MCF 10A (cell line): ENCODE data around the gene GPR31. TPM values are rescaled to one million over a fixed set of nuclear protein-coding genes. Genes with fewer than 3 reads are reported as not detected.

ENCODE experiments used
- BruUV-seq: library from RNA; stranded (reverse); fragments of 400-500 nt; replicated peaks from 2 replicates; lab custom pipeline; 2021; lab: Mats Ljungman, UMichigan
- CTCF ChIA-PET: fragments of 300-600 bp; sonication (Branson Sonifier 250); formaldehyde crosslinking; extraction: SDS; loops from one replicate; lab custom pipeline; 2021; ENCODE audit warnings: antibody characterized with exemption, inconsistent platforms; lab: Yijun Ruan, JAX
- POLR2A ChIA-PET: fragments of 300-600, 350-650 bp; sonication (Branson Sonifier 250); formaldehyde crosslinking; extraction: SDS; loops from one replicate; lab custom pipeline; 2020; ENCODE audit warnings: antibody characterized with exemption, inconsistent platforms; lab: Yijun Ruan, JAX
- DNase-seq: peaks from one replicate; pipeline ENCODE4 v3.0.0-alpha.2; 2018; ENCODE audit not compliant: unreplicated experiment
- H3K27ac Mint-ChIP-seq: one replicate; pipeline ENCODE4 v1.8.0; 2022; ENCODE audit warnings: mild to moderate bottlenecking, low read depth, mixed read lengths; ENCODE audit not compliant: unreplicated experiment
- H3K27me3 Mint-ChIP-seq: one replicate; pipeline ENCODE4 v1.8.0; 2022; ENCODE audit warnings: mixed read lengths; ENCODE audit not compliant: insufficient read depth, unreplicated experiment
- H3K36me3 Mint-ChIP-seq: one replicate; pipeline ENCODE4 v1.8.0; 2022; ENCODE audit warnings: mild to moderate bottlenecking, moderate library complexity, mixed read lengths; ENCODE audit not compliant: insufficient read depth, unreplicated experiment
- H3K4me1 Mint-ChIP-seq: one replicate; pipeline ENCODE4 v1.8.0; 2022; ENCODE audit warnings: mixed read lengths; ENCODE audit not compliant: insufficient read depth, unreplicated experiment
- H3K4me3 Mint-ChIP-seq: one replicate; pipeline ENCODE4 v1.8.0; 2022; ENCODE audit warnings: mild to moderate bottlenecking, moderate library complexity, mixed read lengths; ENCODE audit not compliant: unreplicated experiment
- H3K9me3 Mint-ChIP-seq: one replicate; pipeline ENCODE4 v1.8.0; 2022; ENCODE audit warnings: mixed read lengths; ENCODE audit not compliant: unreplicated experiment
- CTCF ChIP-seq: fragments of 200-600 bp; IDR thresholded peaks from one replicate; pipeline ENCODE4 v1.8.0; 2022; ENCODE audit warnings: antibody characterized with exemption, mild to moderate bottlenecking; ENCODE audit not compliant: unreplicated experiment
- intact Hi-C: fragments of 100-400 bp; cut with micrococcal nuclease; formaldehyde crosslinking; loops from 2 replicates; pipeline ENCODE4 v1.14.1; 2022
- total RNA-seq: library from RNA; stranded (reverse); gene quantifications from 2 replicates; pipeline ENCODE4 v1.2.3, GENCODE V29; 2022

Gene GPR31
- total RNA-seq, 1 experiment from 2014 or later, result not detected

DNA sequence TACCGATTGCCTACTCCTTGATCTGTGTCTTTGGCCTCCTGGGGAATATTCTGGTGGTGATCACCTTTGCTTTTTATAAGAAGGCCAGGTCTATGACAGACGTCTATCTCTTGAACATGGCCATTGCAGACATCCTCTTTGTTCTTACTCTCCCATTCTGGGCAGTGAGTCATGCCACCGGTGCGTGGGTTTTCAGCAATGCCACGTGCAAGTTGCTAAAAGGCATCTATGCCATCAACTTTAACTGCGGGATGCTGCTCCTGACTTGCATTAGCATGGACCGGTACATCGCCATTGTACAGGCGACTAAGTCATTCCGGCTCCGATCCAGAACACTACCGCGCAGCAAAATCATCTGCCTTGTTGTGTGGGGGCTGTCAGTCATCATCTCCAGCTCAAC is 21.4 kb downstream of the GPR31 start:
- H3K27me3 Mint-ChIP-seq, result peaks cover 50% of the 10 kb centered on the region
- no peaks in the 10 kb centered on the region for H3K36me3 Mint-ChIP-seq
- ChIA-PET POLR2A (interaction anchor here (0.7 kb wide), 1 partner anchor 13 kb away, joined by 4 read pairs; no protein-coding TSS in a partner anchor), CTCF (interaction anchor here (1.7 kb wide), 1 partner anchor 13 kb away, joined by 8 read pairs; the partner anchor contains the start of gene CCR6)
- H3K4me3 Mint-ChIP-seq, result no peak overlapping the region
- no peak overlapping the region for H3K27ac Mint-ChIP-seq
- no peak for TF ChIP-seq CTCF
- no peaks in the 10 kb centered on the region for H3K9me3 Mint-ChIP-seq
- intact Hi-C loops, result no loop called here
- no peaks in the 10 kb centered on the region for H3K4me1 Mint-ChIP-seq
- peak; percentile 10 for DNase-seq
- BruUV-seq, result no TSS peak

GRCh38 chr6:167134448-167135328 is 23.1 kb downstream of the GPR31 start:
- peaks cover 43% of the 10 kb centered on the region for H3K27me3 Mint-ChIP-seq

GRCh38 chr6:167130712-167131684 is 26.8 kb downstream of the GPR31 start:
- BruUV-seq, result no TSS peak

More at GRCh38 chr6:167134448-167135328, 23.1 kb downstream of the GPR31 start:
- no peak overlapping the region for H3K4me3 Mint-ChIP-seq
- TF ChIP-seq CTCF, result no peak
- ChIA-PET POLR2A (no interaction called here), CTCF (no interaction called here)
- H3K36me3 Mint-ChIP-seq, result no peaks in the 10 kb centered on the region
- intact Hi-C loops, result no loop called here
- H3K9me3 Mint-ChIP-seq, result no peaks in the 10 kb centered on the region
- no peaks in the 10 kb centered on the region for H3K4me1 Mint-ChIP-seq
- no peak overlapping the region for H3K27ac Mint-ChIP-seq
- DNase-seq, result no peak
- no TSS peak for BruUV-seq

More at GRCh38 chr6:167130712-167131684, 26.8 kb downstream of the GPR31 start:
- Mint-ChIP-seq H3K9me3 (no peaks in the 10 kb centered on the region), H3K27ac (no peak overlapping the region), H3K27me3 (peaks cover 17% of the 10 kb centered on the region), H3K4me1 (no peaks in the 10 kb centered on the region), H3K36me3 (no peaks in the 10 kb centered on the region), H3K4me3 (no peak overlapping the region)
- ChIA-PET POLR2A (no interaction called here), CTCF (no interaction called here)
- no peak for TF ChIP-seq CTCF
- DNase-seq, result no peak
- intact Hi-C loops, result no loop called here
